Fibroblast of lung (primary cell): ENCODE measurements around the gene TRIM24.

Experiments
- CTCF ChIP-seq, 2 donors: IDR thresholded peaks in 1 of 2; conservative IDR thresholded peaks in 1 of 2; 1 replicate in 1 of 2; 2 replicates in 1 of 2; pipeline ENCODE4 v1.5.1; 2011 to 2012; ENCODE audit warnings: low read length in 2 of 2, control low read depth in 1 of 2, inconsistent platforms in 1 of 2, low read depth in 1 of 2, mild to moderate bottlenecking in 1 of 2
- EZH2 ChIP-seq: IDR thresholded peaks from 2 replicates; pipeline ENCODE4 v1.5.1; 2012; ENCODE audit warnings: low read length, control low read depth, mild to moderate bottlenecking; ENCODE audit errors: missing control alignments

GRCh38 chr7:138627361-138627760, 167.3 kb downstream of the TRIM24 start:
- TF ChIP-seq CTCF (conservative IDR thresholded peaks at IDR 0.05 in 1 of 2, IDR thresholded peaks at IDR 0.05 in 1 of 2; ENCODE audit: low read depth in 1 of 2, low read length in 2 of 2) (no peak), EZH2 (no peak)
